NCI-H226 (cell line): ENCODE data around the gene FYB1.
A peak's percentile ranks its signal among the peaks of the same experiment; 100 is the strongest.

ENCODE experiments used
- DNase-seq: peaks from one replicate; pipeline ENCODE4 v3.0.0-alpha.2; 2015

The FYB1 gene

GRCh38 chr5:39203275-39203922, 16.0 kb downstream of the FYB1 start:
- DNase-seq: no peak

GRCh38 chr5:39202597-39203274, 16.6 kb downstream of the FYB1 start:
- DNase-seq: no peak

DNA sequence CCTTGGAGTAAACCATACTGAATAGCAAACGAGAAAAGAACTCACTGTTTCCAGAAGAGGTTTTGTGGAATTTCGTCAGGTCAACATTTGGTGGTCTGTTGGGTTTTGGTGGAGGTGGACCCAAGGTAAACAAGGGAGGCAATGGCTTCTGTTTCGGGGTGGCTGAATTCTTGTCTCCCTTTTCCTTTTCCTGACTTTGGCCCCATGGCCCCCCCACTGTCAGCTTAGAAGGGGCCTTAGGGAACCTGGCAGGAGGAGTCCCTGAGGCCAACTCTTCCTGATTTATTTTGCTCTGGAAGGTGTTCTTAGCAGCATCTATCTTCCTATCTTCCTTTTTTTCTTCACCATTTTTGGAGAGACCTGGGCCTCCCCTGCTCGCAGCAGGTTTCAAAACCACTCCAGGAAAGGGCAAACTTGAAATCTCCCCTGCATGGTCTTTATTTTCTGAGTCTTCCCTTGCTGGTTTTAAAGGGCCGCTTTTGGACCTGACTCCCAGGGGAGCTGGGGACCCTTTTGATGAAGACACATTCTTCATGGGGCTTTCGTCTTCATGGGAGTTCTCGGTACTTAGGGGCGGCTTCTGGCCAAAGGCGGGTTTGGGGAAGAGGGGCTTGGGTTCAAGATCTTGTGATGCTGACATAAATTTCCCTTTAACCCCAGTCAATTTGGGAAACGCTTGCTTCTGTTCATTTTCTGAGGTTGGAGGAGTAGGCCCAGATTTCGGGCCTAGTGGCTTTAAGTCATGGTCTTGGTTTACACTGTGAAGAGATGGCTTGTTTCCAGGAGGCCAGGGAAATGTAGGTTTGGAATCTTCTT, 17.4 kb downstream of the FYB1 start:
- no peak for DNase-seq

DNA sequence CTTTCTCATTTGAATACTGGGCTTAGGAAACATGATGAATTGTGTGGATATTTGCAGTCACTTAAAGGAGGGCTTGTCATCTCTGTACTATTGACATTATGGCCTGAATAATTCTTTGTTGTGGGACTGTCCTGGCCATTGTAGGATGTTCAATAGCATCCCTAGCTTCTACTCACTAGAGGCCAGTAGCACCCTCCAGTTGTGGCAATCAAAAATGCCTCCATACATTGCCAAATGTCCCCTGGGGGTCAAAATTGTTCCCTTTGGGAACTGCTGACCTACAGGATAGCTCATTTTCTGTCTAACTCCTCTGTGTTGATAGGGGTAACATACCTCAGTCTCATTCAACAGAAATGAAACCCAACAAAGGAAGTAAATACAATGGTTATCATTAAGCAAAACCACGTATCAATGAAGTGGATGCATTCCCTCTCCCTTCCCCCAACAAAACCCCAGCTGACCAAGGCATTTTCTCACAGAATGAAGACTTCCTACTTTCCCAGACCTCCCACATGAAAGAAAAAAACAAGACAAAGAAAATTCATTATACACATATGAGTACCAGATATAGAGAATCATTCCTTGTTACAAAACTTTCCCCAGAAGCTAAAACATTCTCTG, 18.1 kb downstream of the FYB1 start:
- no peak for DNase-seq

DNA sequence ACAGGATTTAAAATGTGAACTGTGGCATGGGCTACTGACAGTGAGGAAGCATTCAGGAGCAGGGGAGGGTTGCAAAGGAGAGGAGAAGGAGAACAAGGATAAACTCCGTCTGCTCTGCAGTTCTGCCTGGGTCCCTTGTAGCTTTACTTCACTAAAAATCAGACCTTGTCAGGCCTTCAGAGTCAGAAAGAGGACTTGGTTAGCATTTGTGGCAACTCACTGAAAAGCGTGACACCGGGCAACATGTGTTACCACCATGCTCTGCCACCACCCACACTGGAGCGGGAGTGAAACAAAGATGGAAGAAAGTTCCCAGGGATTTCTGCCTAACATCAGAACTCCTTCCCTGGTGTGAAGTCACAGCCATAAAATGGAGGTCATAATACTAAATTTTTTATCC, 19.3 kb downstream of the FYB1 start:
- no peak for DNase-seq

- DNase-seq: no peak
These were observed 20.0 kb downstream of the FYB1 start for GRCh38 chr5:39199335-39199734.

GRCh38 chr5:39198127-39198526, 21.2 kb downstream of the FYB1 start:
- DNase-seq: peak; percentile 50

DNA sequence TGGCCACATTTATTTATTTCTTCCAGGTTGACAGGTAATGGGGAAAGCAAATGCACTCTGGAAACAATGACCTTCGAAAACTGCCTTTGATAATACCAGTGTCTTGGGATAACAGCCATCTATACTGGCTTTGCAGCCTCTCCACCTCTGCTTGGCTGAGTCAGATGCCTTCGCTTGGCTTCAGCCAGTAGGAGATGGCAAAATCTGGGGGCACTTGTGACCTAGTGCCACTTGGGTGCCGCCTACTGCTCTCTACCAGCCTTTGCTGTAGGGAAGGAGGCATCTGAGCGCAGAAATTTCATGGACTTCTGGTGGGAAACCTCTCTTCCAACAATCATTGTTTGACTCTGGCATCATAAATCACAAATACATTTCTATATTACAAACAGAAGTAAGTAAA, 21.8 kb downstream of the FYB1 start:
- no peak for DNase-seq

DNA sequence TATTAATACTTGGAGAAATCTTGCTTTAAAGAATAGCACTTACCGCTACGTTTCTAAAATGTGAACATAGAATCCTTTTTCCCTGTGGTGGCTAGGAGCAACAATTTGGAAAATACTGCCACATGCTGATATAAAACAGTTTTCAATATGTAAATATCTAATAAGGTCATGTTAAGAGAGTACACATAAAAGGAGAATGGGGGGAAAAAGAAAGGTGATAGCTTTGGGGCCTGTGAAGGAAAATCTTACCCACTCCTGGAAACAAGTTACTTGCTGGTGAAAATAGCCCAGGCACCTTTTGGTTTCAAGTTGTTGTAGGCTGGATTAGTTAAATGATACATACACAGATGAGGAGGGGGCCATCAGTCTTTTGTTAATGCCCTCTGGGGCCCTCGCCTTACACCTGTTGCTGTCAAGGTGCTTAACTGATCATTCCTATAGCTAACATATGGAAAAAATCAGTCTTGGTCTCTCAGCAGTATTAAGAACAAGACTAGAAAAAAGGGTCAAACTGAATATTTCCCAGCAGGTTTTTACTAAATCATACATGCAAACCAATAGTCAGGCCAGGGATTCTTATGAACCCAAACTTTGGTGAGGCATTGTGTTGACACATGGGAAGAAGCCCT, 24.1 kb downstream of the FYB1 start:
- no peak for DNase-seq

GRCh38 chr5:39194466-39195136, 24.8 kb downstream of the FYB1 start:
- peak; percentile 79 for DNase-seq

- DNase-seq: no peak
These were observed 25.6 kb downstream of the FYB1 start for GRCh38 chr5:39193553-39194465.

DNA sequence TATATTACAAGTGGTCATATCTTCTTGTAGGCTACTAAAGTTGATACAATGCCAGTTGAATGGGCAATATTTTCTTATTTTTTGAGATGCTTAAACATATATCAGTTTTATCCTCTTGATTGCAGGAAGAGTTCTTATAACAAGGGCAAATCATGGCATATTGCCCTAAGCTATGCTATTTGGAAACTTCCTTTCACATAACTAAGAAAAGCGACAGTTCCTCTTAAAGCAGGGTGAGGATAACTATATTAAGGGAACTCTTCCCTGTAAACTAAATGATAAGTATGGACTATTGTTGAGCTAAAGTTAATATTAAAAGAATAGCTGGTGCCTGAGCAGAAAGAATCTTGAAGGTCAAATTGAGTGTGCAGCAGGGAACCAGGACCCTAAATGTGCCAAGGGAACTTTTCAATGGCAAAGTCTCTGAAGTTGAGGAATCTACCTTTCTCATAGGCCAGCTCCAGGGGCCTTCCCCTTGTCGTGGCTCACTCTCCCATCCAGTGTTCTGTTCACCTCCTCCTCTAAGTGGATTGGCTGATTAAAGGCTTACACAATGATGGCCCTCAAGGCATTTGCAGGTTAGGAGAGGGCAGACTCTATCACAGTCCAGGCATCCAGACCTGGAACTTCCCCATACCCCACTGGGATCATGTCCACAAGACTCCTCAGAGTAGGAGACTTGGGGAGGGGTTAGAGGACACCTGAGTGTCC, 26.8 kb downstream of the FYB1 start:
- DNase-seq: peak; percentile 15

GRCh38 chr5:39191216-39191615, 28.1 kb downstream of the FYB1 start:
- DNase-seq: no peak

GRCh38 chr5:39190311-39191102, 28.9 kb downstream of the FYB1 start:
- no peak for DNase-seq

DNA sequence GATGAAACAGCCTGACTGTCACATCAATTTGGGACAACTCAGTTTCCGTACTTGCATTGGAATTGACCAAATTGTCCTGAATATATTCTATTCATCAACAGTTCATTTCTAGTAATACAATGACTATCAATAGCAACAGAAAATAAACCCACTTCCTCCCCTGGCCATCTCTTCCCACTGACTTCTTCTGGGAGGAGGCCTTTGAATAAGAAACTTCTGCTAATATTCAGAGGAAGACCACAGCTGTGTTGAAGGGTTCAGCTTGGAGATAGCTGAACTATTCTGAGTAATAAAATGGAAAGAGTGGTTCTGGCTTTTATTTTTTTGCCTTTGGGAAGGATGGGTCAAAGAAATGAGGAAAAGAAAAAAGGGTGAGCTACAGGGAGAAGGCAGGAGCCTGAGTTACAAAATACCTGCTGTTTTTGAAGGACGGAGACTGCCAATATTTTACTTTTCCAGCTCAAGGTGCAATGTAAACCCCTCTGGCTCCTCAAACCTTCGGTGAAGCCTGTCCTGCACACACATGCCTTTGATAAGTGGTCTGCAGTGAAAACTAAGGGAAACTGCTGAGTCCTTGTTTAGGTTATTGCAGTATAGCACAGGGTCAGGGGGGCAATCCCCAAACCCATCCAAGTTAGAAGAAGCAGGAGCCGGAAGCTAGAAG, 29.9 kb downstream of the FYB1 start:
- no peak for DNase-seq

- no peak for DNase-seq
These were observed 31.3 kb downstream of the FYB1 start for GRCh38 chr5:39187831-39188731.

- no peak for DNase-seq
These were observed 32.4 kb downstream of the FYB1 start for GRCh38 chr5:39186722-39187539.
